Measurements from ENCODE around the gene SELENOV.

SELENOV gene

DNA sequence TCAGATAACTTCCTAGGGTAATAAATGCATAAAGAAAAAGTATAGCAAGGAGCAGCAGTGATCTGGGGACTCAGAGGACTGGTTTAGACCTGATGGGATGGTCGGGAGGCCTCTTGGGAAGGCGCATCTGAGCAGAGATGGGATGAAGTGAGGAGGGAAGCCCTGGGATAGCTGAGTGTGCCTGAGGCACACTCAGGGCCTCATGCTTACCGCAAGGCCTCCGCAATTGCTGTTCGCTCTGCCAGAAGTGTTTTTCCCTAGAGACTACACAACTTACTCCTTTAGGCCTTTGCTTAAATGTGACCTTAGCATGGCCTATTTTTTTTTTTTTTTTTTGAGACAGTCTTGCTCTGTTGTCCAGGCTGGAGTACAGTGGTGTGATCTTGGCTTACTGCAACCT, 20.3 kb upstream of the SELENOV start:
- DNase-seq, result no peak

- DNase-seq, result no peak
Observed at GRCh38 chr19:39496063-39496462, 18.9 kb upstream of the SELENOV start.

- no peak for DNase-seq
Observed at GRCh38 chr19:39497701-39497995, 17.3 kb upstream of the SELENOV start.

GRCh38 chr19:39497996-39498797, 16.7 kb upstream of the SELENOV start:
- peak; percentile 28 for DNase-seq

DNA sequence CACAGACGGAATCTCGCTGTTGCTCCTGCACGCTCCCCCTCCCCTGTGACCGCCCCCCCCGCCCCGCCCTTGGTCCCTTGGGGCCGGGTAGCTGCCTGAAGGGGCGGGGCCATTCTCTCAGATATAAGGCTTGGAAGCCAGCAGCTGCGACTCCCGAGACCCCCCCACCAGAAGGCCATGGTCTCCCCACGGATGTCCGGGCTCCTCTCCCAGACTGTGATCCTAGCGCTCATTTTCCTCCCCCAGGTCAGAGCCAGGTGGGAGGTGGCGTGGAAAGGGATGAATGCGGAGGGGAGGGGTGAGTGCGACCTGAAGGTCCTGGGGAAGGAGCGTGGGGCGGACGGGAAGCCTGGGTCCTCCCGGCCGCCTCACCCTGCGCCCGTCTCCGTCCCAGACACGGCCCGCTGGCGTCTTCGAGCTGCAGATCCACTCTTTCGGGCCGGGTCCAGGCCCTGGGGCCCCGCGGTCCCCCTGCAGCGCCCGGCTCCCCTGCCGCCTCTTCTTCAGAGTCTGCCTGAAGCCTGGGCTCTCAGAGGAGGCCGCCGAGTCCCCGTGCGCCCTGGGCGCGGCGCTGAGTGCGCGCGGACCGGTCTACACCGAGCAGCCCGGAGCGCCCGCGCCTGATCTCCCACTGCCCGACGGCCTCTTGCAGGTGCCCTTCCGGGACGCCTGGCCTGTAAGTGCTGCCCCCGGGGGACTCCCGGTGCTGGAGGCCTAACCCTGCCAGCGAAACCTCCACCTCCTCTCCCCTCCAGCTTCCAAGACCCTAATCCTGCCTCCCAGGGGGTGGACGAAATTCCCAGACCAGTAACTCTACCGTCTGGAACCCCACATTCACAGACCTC, 15.9 kb upstream of the SELENOV start, which contains the start of gene DLL3:
Gene DLL3 (plus strand): TSS at position 150 of the 845 bp plus-strand sequence. CDS start 28 bp downstream, at position 178.
- DNase-seq, result no peak

DNA sequence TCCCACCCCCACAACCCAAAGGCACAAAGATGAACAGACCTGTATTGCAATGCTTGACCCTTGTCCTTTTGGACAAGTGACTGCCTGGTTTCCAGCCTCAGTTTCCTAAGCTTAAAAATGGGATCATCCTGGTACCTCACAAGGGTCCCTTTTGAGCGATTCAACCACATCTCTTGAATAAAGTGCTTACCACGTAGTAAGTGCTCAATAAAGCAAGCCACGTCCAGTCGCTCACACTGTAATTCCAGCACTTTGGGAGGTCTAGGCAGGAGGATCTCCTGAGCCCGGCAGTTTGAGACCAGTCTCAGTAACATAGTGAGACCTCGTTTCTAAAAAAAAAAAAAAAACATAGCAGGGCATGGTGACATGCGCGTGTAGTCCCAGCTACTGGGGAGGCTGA, 15.0 kb upstream of the SELENOV start:
- no peak for DNase-seq

- DNase-seq, result no peak
Observed at GRCh38 chr19:39500543-39500942, 14.4 kb upstream of the SELENOV start.

- no peak for DNase-seq
Observed at GRCh38 chr19:39501340-39501739, 13.6 kb upstream of the SELENOV start.

DNA sequence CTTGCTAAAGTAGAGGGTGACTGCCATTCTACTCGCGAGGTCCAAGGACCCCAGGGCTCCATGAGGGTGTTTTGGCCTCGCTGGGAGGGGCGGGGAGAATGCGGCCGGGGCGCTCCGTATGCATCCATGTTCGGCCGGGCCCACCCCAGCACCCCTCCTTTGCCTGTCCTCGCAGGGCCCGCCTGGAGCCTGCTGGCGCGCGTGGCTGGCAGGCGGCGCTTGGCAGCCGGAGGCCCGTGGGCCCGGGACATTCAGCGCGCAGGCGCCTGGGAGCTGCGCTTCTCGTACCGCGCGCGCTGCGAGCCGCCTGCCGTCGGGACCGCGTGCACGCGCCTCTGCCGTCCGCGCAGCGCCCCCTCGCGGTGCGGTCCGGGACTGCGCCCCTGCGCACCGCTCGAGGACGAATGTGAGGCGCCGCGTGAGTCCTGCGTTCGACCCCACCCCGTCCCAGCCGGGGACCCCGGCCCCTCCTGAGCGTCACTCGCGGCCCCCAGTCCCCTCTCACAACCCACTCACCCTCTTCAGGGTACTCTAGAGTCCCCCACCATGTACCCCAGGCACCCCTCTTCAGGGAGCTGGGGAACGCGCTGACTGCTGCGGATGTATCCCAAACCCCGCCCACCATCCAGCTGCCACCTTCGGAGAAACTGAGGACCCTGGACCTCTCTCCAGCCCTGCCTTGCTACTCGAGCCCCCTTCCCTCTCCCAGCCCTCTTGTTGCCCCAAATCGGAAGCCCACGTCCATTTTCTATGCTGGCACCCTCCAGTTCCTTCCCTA, 12.1 kb upstream of the SELENOV start:
- no peak for DNase-seq

GRCh38 chr19:39506598-39506943, 8.4 kb upstream of the SELENOV start:
- DNase-seq, result no peak

GRCh38 chr19:39506944-39507714, 7.8 kb upstream of the SELENOV start:
- peak; percentile 27 for DNase-seq

DNA sequence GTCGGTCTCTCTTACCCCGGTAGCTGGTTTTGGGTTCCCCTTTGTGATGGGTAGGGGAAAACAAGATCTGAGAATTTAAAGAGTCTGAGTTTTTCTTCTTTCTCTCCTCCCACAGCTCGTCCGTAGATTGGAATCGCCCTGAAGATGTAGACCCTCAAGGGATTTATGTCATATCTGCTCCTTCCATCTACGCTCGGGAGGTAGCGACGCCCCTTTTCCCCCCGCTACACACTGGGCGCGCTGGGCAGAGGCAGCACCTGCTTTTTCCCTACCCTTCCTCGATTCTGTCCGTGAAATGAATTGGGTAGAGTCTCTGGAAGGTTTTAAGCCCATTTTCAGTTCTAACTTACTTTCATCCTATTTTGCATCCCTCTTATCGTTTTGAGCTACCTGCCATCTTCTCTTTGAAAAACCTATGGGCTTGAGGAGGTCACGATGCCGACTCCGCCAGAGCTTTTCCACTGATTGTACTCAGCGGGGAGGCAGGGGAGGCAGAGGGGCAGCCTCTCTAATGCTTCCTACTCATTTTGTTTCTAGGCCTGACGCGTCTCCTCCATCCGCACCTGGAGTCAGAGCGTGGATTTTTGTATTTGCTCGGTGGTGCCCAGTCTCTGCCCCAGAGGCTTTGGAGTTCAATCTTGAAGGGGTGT, 7.1 kb upstream of the SELENOV start:
- DNase-seq, result no peak

- DNase-seq, result no peak
Observed at GRCh38 chr19:39508629-39509028, 6.3 kb upstream of the SELENOV start.

DNA sequence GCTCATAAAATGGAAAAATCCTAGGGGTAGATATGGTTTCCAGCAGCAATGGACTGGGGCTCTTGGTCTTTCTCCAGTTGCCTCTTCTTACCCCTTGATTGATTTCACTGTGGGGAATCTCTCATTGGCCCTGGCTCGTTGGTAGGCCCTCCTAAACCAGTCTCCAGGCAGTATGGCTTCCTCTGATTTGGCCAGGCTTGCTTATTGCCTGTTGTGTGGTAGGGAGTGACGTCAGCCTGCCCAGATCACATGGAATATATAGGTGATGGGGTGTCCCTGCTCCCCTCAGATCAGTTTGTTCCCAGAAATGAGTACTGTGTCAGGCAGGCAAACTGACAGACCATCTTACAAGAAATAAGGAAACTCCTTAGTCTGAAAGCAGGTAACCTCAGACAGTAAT, 5.7 kb upstream of the SELENOV start:
- no peak for DNase-seq

- no peak for DNase-seq
Observed at GRCh38 chr19:39512988-39513387, 2.0 kb upstream of the SELENOV start.

DNA sequence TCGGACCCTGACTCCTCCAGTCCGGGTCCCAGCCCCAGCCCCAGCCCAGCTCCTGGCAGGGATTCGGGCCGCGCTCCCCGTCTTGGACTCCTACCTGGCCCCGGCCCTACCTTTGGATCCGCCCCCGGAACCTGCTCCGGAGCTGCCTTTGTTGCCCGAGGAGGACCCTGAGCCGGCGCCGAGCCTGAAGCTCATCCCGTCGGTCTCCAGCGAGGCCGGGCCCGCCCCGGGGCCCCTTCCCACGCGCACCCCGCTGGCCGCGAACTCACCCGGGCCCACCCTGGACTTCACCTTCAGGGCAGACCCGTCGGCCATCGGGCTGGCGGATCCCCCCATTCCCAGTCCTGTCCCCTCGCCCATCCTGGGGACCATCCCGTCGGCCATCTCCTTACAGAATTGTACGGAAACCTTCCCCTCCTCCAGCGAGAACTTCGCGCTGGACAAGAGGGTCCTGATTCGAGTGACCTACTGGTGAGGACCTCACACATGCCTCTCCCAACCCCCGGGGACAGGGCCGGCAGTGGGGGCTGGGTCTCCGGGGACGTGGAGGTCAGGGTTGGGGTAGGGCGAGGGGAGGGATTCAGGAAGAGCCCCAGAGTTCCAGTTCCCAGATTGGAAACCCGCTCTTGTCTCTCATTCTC, 732 bp downstream of the SELENOV start:
- no peak for DNase-seq

- DNase-seq, result no peak
Observed at GRCh38 chr19:39516270-39516669, 1.3 kb downstream of the SELENOV start.

- DNase-seq, result no peak
Observed at GRCh38 chr19:39517432-39517831, 2.5 kb downstream of the SELENOV start.

DNA sequence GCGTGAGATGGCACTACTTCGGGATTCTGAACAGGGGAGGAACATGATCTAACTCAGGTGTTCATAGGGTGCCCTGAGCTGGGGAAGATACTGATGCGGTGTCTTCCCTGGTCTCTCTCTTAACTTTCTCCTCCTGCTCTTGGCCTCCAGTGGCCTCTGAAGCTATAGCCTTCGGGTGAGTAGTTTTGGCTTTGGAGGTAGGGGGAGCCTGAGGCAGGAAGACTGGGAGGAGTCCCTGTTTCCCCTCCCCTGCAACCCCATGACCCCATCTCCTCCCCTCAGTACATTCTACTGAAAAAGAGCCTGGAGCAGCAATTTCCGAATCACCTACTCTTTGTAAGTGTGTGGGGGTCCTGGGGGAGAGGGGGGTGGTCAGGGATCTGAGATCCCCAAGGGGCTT, 3.5 kb downstream of the SELENOV start:
- DNase-seq, result no peak

DNA sequence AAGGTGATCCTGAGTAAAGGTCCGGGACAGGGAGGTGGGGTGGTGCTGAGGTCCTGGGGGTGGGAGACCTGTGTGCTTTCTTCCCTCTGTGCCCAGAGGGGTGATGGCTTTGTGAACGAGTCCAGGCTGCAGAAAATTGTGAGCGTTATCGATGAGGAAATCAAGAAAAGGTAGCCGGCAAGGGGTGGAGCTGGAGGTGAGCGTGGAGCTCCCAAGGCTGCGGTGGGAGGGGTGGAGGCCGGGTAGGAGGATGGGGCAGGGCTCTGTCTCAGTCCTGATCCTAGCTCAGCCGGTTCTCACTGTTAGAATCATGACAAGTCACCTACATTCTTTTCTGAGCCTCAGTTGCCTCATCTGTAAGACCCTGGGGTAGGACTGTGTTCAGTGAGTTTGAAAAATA, 4.0 kb downstream of the SELENOV start:
- no peak for DNase-seq
